ENCODE measurements around the gene DBH. TPM values are rescaled to one million over a fixed set of nuclear protein-coding genes. Genes with fewer than 3 reads are reported as not detected.

Gene DBH
- total and polyA plus RNA-seq, 2 donors (not counting 3 experiments of a cell fraction or from before 2014, with no cell fraction given) = not detected

DNA sequence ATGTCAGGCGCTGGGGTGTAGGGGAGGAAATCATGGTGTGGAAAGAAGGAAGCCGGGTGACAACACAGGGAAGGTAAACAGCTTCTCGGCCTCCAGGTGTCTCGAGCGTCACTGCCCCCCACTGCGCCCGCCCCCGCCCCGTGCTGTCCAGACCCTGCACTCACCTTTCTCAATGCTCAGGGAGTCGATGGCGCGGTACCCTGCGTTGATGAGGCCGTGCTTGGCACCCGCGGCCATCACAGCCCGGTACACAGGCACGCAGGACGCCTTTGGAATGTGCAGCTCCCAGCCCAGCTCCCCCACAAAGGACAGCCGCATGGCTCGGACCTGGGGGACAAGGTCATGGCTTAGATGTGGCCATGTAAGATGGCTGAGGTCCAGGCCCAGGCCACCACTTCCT is 35.2 kb downstream of the DBH start:
- TF ChIP-seq, protein P1, sequence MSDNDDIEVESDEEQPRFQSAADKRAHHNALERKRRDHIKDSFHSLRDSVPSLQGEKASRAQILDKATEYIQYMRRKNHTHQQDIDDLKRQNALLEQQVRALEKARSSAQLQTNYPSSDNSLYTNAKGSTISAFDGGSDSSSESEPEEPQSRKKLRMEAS (IDR thresholded peaks at IDR 0.05; ENCODE audit: insufficient read depth, insufficient read length) = no peak
- TF ChIP-seq JUN (IDR thresholded peaks at IDR 0.05; ENCODE audit: borderline replicate concordance, insufficient read depth, insufficient read length, low read depth) = no peak
- TF ChIP-seq POLR2A (IDR thresholded peaks at IDR 0.05; ENCODE audit: low read depth, low read length) = no peak
- TF ChIP-seq GATA2 (IDR thresholded peaks at IDR 0.05; ENCODE audit: insufficient read depth, insufficient read length, low read depth, low read length) = no peak
- no peak for TF ChIP-seq FOS (IDR thresholded peaks at IDR 0.05; ENCODE audit: borderline replicate concordance, insufficient read depth, low read length)
- no peak overlapping the region for H3K4me3 ChIP-seq (replicated peaks in 1 of 3; ENCODE audit: insufficient read depth in 1 of 3, low read depth in 1 of 3, low read length in 3 of 3)
- no peaks in the 10 kb centered on the region for H3K9me3 ChIP-seq (replicated peaks; ENCODE audit: control insufficient read depth, insufficient read depth, low read length)
- H3K9ac ChIP-seq (replicated peaks; ENCODE audit: extremely low read depth, insufficient read depth, low read length) = no peak overlapping the region
- no peaks in the 10 kb centered on the region for H3K9me1 ChIP-seq (replicated peaks; ENCODE audit: control insufficient read depth, extremely low read depth, insufficient read depth, low read length)
- no peaks in the 10 kb centered on the region for H3K79me2 ChIP-seq (ENCODE audit: control insufficient read depth, insufficient read depth, low read length)
- H3K27ac ChIP-seq (ENCODE audit: insufficient read depth, low read depth, low read length) = no peak overlapping the region
- H3K27me3 ChIP-seq (ENCODE audit: control insufficient read depth in 2 of 2, insufficient read depth in 2 of 2, low read length in 2 of 2) = peaks cover 0 to 4% of the 10 kb centered on the region in 2 experiments
- ChIA-PET CTCF (no interaction called here), POLR2A (no interaction called here)
- no peak overlapping the region for H2AFZ ChIP-seq (ENCODE audit: low read depth, low read length)
- no TSS peak for BruUV-seq (replicated peaks)
- dilution Hi-C loops (cut with MboI; ENCODE audit: extremely low pct_ligation_motif_present, low sequenced_read_pairs) (no loop called here), intact Hi-C loops (cut with micrococcal nuclease) (no loop called here)
- FAIRE-seq (no peak), DNase-seq (ENCODE audit: low read depth, low spot score) (no peak)
- no peaks in the 10 kb centered on the region for H3K4me1 ChIP-seq (ENCODE audit: control insufficient read depth, extremely low read depth, insufficient read depth, low read length)
- no peaks in the 10 kb centered on the region for H4K20me1 ChIP-seq (replicated peaks; ENCODE audit: control insufficient read depth, extremely low read depth, insufficient read depth, low read length)
- H3K36me3 ChIP-seq (ENCODE audit: control insufficient read depth in 2 of 2, extremely low read depth in 1 of 2, insufficient read depth in 2 of 2, low read length in 2 of 2) = no peaks in the 10 kb centered on the region
- H3K4me2 ChIP-seq (ENCODE audit: insufficient read depth, low read length) = no peak overlapping the region

DNA sequence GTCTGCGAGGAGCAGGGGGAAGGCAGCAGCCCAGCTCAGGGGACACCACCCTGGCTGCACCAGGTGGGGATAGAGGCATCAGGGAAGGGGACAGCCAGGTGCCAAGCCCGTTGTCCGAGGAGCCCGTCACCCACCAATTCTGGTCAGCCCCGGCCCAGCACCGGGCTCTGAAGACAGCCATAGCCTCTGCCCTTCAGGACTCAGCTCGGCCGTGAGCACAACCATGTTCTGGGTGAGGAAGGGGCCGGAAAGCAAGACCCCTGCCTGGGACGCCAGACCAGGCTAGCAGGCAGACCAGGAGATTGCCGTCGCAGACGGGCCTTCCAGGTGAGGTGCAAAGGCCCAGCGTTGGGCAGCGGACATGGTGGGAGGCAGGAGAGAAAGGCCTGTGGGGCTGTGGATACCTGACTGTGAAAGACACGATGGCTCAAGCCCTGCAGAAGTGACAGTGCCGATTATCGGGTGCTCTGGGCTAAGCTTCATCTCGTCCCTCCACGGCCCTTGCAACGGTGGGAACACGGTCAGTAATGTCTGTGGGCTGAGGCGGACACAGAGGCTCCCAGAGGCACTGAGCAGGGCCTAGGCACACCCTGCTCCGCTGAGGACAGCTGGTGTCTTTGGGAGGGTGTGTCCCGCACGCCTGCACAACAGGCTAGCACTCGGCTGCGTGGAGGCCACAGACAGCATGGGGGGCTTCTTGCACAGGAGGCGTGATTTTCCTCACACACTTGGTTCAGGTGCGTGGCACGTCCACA is 36.5 kb downstream of the DBH start:
- dilution Hi-C loops (cut with MboI; ENCODE audit: extremely low pct_ligation_motif_present, low sequenced_read_pairs) (no loop called here), intact Hi-C loops (cut with micrococcal nuclease) (no loop called here)
- no peaks in the 10 kb centered on the region for H3K9me1 ChIP-seq (replicated peaks; ENCODE audit: control insufficient read depth, extremely low read depth, insufficient read depth, low read length)
- H3K4me2 ChIP-seq (ENCODE audit: insufficient read depth, low read length) = no peak overlapping the region
- no peak overlapping the region for H3K9ac ChIP-seq (replicated peaks; ENCODE audit: extremely low read depth, insufficient read depth, low read length)
- no peaks in the 10 kb centered on the region for H3K9me3 ChIP-seq (replicated peaks; ENCODE audit: control insufficient read depth, insufficient read depth, low read length)
- DNase-seq (ENCODE audit: low read depth, low spot score) (no peak), FAIRE-seq (no peak)
- CTCF ChIA-PET = no interaction called here
- H3K4me3 ChIP-seq (replicated peaks in 1 of 3; ENCODE audit: insufficient read depth in 1 of 3, low read depth in 1 of 3, low read length in 3 of 3) = no peak overlapping the region
- H2AFZ ChIP-seq (ENCODE audit: low read depth, low read length) = no peak overlapping the region
- no peaks in the 10 kb centered on the region for H4K20me1 ChIP-seq (replicated peaks; ENCODE audit: control insufficient read depth, extremely low read depth, insufficient read depth, low read length)
- no peak overlapping the region for H3K27ac ChIP-seq (ENCODE audit: insufficient read depth, low read depth, low read length)
- H3K27me3 ChIP-seq (ENCODE audit: control insufficient read depth in 2 of 2, insufficient read depth in 2 of 2, low read length in 2 of 2) = peaks cover 0 to 5% of the 10 kb centered on the region in 2 experiments
- H3K4me1 ChIP-seq (ENCODE audit: control insufficient read depth, extremely low read depth, insufficient read depth, low read length) = no peaks in the 10 kb centered on the region
- no peak for TF ChIP-seq POLR2A (IDR thresholded peaks at IDR 0.05; ENCODE audit: low read depth, low read length)
- no peak for TF ChIP-seq MYC (IDR thresholded peaks at IDR 0.05; ENCODE audit: low read depth, low read length)
- H3K79me2 ChIP-seq (ENCODE audit: control insufficient read depth, insufficient read depth, low read length) = no peaks in the 10 kb centered on the region
- no peaks in the 10 kb centered on the region for H3K36me3 ChIP-seq (ENCODE audit: control insufficient read depth in 2 of 2, extremely low read depth in 1 of 2, insufficient read depth in 2 of 2, low read length in 2 of 2)
- no TSS peak for BruUV-seq (replicated peaks)
- POLR2A ChIA-PET = no interaction called here

All from endothelial cell of umbilical vein (primary cell).